DMS53 treated with DMSO at 0.1 percent for 48 hours (cell line): Measurements from ENCODE around the gene BUB1B.
A peak's percentile ranks its signal among the peaks of the same experiment; 100 is the strongest.
"Not testable (repeated sequence)": the region's sequence is repeated elsewhere in the genome, so short reads cannot be mapped to it uniquely, and the experiment has no call there.

ENCODE experiments used
- DNase-seq: peaks from one replicate; lab custom pipeline; 2025; ENCODE audit not compliant: unreplicated experiment; lab: John Stamatoyannopoulos, UW

The BUB1B gene

GRCh38 chr15:40160689-40161688, at the start of gene BUB1B:
BUB1B (plus strand) TSS chr15:40161069; CDS start chr15:40161221, 152 bp downstream.
- peak; percentile 87 for DNase-seq

- DNase-seq = no peak
Observed at GRCh38 chr15:40111888-40112287, 49.0 kb upstream of the BUB1B start.

GRCh38 chr15:40112789-40113188, 48.1 kb upstream of the BUB1B start:
- no peak for DNase-seq

- no peak for DNase-seq
Observed at GRCh38 chr15:40114218-40114617, 46.7 kb upstream of the BUB1B start.

- DNase-seq = not testable (repeated sequence)
Observed at GRCh38 chr15:40115106-40115505, 45.8 kb upstream of the BUB1B start.

- peak; percentile 22 for DNase-seq
Observed at GRCh38 chr15:40115670-40116093, 45.2 kb upstream of the BUB1B start.

GRCh38 chr15:40118473-40118872, 42.4 kb upstream of the BUB1B start:
- DNase-seq = no peak

- DNase-seq = no peak
Observed at GRCh38 chr15:40121911-40122638, 38.8 kb upstream of the BUB1B start.

- not testable (repeated sequence) for DNase-seq
Observed at GRCh38 chr15:40122989-40123388, 37.9 kb upstream of the BUB1B start.

GRCh38 chr15:40123863-40124262, 37.0 kb upstream of the BUB1B start:
- not testable (repeated sequence) for DNase-seq

GRCh38 chr15:40124333-40124732, 36.5 kb upstream of the BUB1B start:
- not testable (repeated sequence) for DNase-seq

- peak; percentile 72 for DNase-seq
Observed at GRCh38 chr15:40124807-40125285, 36.0 kb upstream of the BUB1B start.

- no peak for DNase-seq
Observed at GRCh38 chr15:40125950-40126349, 34.9 kb upstream of the BUB1B start.

- no peak for DNase-seq
Observed at GRCh38 chr15:40128766-40129660, 31.9 kb upstream of the BUB1B start.

- no peak for DNase-seq
Observed at GRCh38 chr15:40130118-40130517, 30.8 kb upstream of the BUB1B start.

- DNase-seq = no peak
Observed at GRCh38 chr15:40130799-40131502, 29.9 kb upstream of the BUB1B start.

GRCh38 chr15:40133544-40133943, 27.3 kb upstream of the BUB1B start:
- DNase-seq = no peak

- DNase-seq = no peak
Observed at GRCh38 chr15:40134885-40135284, 26.0 kb upstream of the BUB1B start.

GRCh38 chr15:40135846-40136450, 24.9 kb upstream of the BUB1B start:
- DNase-seq = not testable (repeated sequence)
